Epithelial cell of proximal tubule (primary cell): ENCODE results near the gene RGS11. TPM values are rescaled to one million over a fixed set of nuclear protein-coding genes. Genes with fewer than 3 reads are reported as not detected.

ENCODE experiments used
- DNase-seq: peaks from one replicate; pipeline ENCODE4 v3.0.0-alpha.2; 2011; ENCODE audit warnings: low read depth
- H3K4me3 ChIP-seq: 2 replicates; pipeline ENCODE4 v1.5.1; 2011; ENCODE audit warnings: low read depth, mild to moderate bottlenecking, low read length
- total RNA-seq: library from RNA; depleted of rRNA; stranded (reverse); fragments of >200 nt; gene quantifications from 2 replicates; pipeline ENCODE4 v1.2.3, GENCODE V29; 2015
- TF ChIP-seq, protein P1 (sequence below): conservative IDR thresholded peaks from 2 replicates; pipeline ENCODE4 v1.5.1; 2012; ENCODE audit warnings: low read depth, mild to moderate bottlenecking, low read length

Gene RGS11
- total RNA-seq: 1.0 TPM in 1 of 2 replicates, not detected in the other

DNA sequence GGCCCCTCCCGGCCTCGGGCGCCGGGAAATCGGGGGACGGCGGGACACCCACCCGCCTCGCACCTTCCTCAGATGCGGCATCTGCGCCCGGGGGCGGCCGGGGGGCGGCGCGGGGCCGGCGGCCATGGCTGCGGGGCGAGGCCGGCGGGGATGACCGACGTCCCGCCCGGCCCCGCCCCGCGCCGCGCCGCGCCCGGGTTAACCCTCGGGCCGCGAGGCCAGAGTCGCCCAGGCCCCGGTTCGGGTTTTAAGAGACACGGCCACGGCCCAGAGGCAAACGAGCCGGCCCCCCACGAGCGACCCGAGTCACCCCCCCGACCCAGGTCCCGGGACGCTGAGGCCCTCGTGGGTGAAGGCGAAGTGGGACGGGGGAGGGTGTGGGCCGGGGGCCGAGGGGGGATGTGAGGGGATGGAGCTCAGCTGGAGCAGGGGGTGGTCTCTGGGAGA is at the start of gene RGS11:
RGS11 (minus strand) TSS at position 159 of the 447 bp plus-strand sequence; CDS start at position 126, 33 bp downstream.
- TF ChIP-seq, protein P1, sequence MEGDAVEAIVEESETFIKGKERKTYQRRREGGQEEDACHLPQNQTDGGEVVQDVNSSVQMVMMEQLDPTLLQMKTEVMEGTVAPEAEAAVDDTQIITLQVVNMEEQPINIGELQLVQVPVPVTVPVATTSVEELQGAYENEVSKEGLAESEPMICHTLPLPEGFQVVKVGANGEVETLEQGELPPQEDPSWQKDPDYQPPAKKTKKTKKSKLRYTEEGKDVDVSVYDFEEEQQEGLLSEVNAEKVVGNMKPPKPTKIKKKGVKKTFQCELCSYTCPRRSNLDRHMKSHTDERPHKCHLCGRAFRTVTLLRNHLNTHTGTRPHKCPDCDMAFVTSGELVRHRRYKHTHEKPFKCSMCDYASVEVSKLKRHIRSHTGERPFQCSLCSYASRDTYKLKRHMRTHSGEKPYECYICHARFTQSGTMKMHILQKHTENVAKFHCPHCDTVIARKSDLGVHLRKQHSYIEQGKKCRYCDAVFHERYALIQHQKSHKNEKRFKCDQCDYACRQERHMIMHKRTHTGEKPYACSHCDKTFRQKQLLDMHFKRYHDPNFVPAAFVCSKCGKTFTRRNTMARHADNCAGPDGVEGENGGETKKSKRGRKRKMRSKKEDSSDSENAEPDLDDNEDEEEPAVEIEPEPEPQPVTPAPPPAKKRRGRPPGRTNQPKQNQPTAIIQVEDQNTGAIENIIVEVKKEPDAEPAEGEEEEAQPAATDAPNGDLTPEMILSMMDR: no peak
- DNase-seq: no peak
- H3K4me3 ChIP-seq: peak within 1 kb of the TSS; percentile 34

DNA sequence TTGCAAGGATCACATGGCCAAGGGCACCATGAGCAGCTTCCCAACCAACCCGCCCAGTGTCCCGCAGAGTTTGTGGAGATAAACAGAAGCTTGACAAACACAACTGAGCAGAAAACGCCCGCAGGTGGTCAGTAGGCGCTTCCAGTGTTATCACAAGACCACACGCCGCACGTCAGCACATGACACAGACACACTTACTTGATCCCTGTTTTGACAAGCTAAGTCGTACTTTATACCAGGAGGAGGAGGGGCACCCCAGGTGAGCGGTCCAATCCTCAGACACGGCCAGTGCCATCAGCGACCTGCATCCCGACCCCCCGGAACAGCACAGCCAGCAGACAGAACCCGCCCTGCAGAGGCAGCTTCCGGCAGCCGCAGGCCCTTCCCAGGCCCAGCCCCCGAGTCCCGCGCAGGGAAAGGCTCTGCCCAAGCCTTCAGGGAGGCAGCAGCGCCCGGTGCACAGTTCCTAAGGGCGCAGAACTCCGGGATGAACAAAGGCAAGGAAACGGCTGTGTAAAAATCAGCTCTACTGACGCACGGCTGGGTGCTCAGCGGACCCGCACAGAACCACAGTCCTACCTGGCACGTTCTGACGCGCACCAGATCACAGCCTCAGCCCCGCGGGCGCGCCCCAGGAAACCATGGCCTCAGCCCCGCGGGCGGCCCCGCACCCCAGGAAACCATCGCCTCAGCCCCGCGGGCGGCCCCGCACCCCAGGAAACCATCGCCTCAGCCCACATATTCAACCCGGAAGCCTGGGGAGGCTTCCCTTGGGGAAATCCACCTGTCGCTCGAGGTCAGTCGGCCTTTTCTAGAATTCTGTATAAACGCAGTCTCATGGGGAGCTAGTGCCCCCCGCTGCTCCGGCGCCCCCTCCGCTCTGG is 48.9 kb upstream of the RGS11 start:
- no peak for DNase-seq
- TF ChIP-seq, protein P1: no peak
- H3K4me3 ChIP-seq: no peak overlapping the region

DNA sequence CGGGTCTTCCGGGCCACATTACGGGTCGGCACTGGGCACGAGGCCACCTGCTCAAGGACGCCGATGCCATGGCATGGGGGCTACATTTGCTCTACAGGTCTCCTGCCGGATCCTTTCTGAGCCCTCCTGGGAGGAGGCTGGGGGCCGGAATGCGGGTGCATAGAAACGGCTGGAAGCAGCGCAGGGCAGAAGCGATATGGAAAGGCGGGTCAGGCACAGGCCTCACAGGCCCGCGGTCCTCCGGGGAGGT is 48.4 kb upstream of the RGS11 start:
- no peak overlapping the region for H3K4me3 ChIP-seq
- no peak for DNase-seq
- TF ChIP-seq, protein P1: no peak

DNA sequence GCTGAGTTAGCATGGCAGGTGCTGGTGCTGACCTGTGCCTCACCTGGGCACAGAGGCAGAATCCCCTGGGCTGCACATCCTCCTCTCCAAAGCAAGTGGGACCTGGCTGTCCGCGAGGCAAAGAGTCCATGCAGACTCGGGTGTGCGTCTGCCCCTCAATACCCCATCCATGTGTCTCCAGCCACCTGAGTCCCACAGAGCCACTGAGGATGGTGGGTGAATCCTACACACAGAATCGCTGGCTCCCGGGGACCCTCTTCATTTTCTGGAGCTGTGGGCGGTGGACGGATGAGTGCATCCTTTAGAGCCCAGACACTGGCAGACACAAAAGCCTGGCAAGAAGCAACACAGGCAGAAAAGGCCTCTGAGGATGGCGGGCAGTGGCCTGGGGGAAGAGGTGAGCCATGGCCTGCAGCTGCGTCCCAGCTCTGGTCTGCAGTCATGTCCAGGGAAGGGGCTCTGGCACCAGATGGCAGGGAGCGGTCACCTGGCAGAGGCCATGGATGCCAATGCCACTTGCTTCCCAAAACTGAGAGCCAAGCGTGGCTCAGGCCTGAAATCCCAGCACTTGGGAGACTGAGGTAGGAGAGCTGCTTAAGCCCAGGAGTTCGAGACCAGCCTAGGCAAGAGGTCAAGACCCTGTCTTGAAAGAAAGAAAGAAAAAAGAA is 46.9 kb upstream of the RGS11 start:
- H3K4me3 ChIP-seq: no peak overlapping the region
- no peak for DNase-seq
- TF ChIP-seq, protein P1: no peak

DNA sequence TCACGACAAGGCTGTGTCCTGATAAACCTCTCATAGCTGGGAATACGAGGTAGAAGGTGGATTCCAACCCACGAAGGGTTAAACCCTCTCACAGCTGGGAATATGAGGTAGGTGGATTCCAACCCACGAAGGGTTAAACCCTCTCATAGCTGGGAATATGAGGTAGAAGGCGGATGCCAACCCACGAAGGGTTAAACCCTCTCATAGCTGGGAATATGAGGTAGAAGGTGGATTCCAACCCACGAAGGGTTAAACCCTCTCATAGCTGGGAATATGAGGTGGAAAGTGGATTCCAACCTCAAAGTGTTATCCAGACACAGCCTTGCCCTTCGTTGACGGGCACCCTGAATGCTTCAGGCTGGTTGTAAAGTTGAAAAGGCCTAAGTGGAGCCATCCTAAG is 45.8 kb upstream of the RGS11 start:
- no peak overlapping the region for H3K4me3 ChIP-seq
- TF ChIP-seq, protein P1: no peak
- DNase-seq: no peak

DNA sequence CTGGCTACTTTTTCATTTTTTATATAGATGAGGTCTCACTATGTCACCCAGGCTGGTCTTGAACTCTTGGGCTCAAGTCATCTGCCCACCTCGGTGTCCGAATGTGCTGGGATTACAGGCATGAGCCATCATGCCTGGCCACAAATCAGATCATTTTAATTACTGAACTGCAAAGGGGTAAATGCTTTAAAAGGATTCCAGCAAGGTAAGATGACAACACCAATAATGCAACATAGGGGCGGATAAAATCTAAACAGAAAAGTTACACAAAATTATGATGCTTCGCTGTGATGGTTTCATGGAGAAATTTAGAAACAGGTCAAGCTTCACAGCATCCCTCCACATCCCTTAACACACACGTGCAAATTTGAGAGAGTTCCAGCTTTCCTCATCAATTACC is 44.5 kb upstream of the RGS11 start:
- no peak overlapping the region for H3K4me3 ChIP-seq
- TF ChIP-seq, protein P1: no peak
- DNase-seq: no peak

DNA sequence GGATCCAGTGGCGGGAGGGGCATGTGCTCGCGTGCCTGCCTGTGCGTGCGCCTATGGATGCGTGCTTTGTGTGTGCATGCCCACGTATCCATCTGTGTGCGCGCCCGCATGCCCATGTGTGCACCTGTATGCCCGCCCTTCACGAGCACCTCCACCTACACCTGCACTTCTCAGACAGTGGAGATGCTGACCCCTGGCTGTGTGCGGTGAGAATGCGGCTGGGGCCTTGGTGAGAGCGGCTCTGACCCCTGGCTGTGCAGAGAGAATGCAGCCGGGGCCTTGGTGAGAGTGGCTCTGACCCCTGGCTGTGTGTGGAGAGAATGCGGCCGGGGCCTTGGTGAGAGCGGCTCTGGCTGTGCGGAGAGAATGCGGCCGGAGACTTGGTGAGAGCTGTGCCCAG is 42.9 kb upstream of the RGS11 start:
- no peak for DNase-seq
- TF ChIP-seq, protein P1: no peak
- no peak overlapping the region for H3K4me3 ChIP-seq
